K562 (cell line): Measurements from ENCODE around the gene APCDD1L. TPM values are rescaled to one million over a fixed set of nuclear protein-coding genes. Genes with fewer than 3 reads are reported as not detected.
A peak's percentile ranks its signal among the peaks of the same experiment; 100 is the strongest.

Source experiments
- ATF3 ChIP-seq, 2 experiments: fragments of 450-650 bp in 1 of 2; sonication (generic) in 1 of 2; formaldehyde crosslinking in 1 of 2; IDR thresholded peaks in 1 of 2; conservative IDR thresholded peaks in 1 of 2; 2 replicates each; pipeline versions ENCODE4 v1.6.1 to v1.8.1; 2016 to 2023; ENCODE audit warnings: mild to moderate bottlenecking in 2 of 2, moderate library complexity in 2 of 2, inconsistent platforms in 1 of 2, missing genetic modification reagents in 1 of 2
- BHLHE40 ChIP-seq: IDR thresholded peaks from 2 replicates; pipeline ENCODE4 v1.6.1; 2011; ENCODE audit warnings: low read length, improper control_type of control experiment
- C11orf30 ChIP-seq: fragments of 450-650 bp; IDR thresholded peaks from 2 replicates; pipeline ENCODE4 v1.6.1; 2016; ENCODE audit warnings: low read depth, mild to moderate bottlenecking
- E2F6 ChIP-seq, 2 experiments: IDR thresholded peaks; 2 replicates each; pipeline ENCODE4 v1.6.1; 2011; ENCODE audit warnings: borderline replicate concordance in 1 of 2, control low read depth in 1 of 2, low read depth in 1 of 2, low read length in 1 of 2, mild to moderate bottlenecking in 1 of 2, mixed read lengths in 1 of 2, moderate library complexity in 1 of 2; ENCODE audit not compliant: insufficient read depth in 1 of 2, insufficient read length in 1 of 2, poor library complexity in 1 of 2, severe bottlenecking in 1 of 2; ENCODE audit errors: extremely low read depth in 1 of 2
- HLTF ChIP-seq: fragments of 450-650 bp; IDR thresholded peaks from 2 replicates; pipeline ENCODE4 v1.6.1; 2016
- JUN ChIP-seq, 2 experiments: sonication (generic) in 1 of 2; formaldehyde crosslinking in 1 of 2; IDR thresholded peaks; 2 replicates each; pipeline versions ENCODE4 v1.6.1 to v1.8.0; 2012 to 2022; ENCODE audit warnings: borderline replicate concordance in 2 of 2, mild to moderate bottlenecking in 2 of 2, improper control_type of control experiment in 1 of 2, low read depth in 1 of 2, low read length in 1 of 2, missing genetic modification reagents in 1 of 2
- NFRKB ChIP-seq: fragments of 450-650 bp; IDR thresholded peaks from 2 replicates; pipeline ENCODE4 v1.6.1; 2016; ENCODE audit warnings: low read depth
- RFX1 ChIP-seq: fragments of 450-650 bp; IDR thresholded peaks from 2 replicates; pipeline ENCODE4 v1.6.1; 2016; ENCODE audit warnings: mild to moderate bottlenecking, moderate library complexity
- ZBTB7A ChIP-seq: IDR thresholded peaks from 2 replicates; pipeline ENCODE4 v1.6.1; 2011; ENCODE audit warnings: low read depth, mild to moderate bottlenecking, low read length, moderate library complexity, borderline replicate concordance; ENCODE audit not compliant: control insufficient read depth
- polyA plus RNA-seq, 8 experiments: library from polyadenylated mRNA; depleted of rRNA in 4 of 8; stranded (reverse) in 5 of 8; unstranded in 3 of 8; fragments of >200 nt; fragmentation: Nextera tagmentation in 2 of 8; fragmentation: Illumina TruSeq in 1 of 8; extraction: Ambion mirVana in 2 of 8; extraction: Trizol in 1 of 8; gene quantifications; 2 replicates each; pipeline versions ENCODE4 v1.2.1 to v1.2.3, GENCODE V29; 2011 to 2014; ENCODE audit warnings: inconsistent platforms in 1 of 8, missing spikeins in 1 of 8
- total RNA-seq, 7 experiments: library from RNA; depleted of rRNA in 6 of 7; stranded (reverse); fragments of >200 nt in 6 of 7; fragmentation: Illumina TruSeq in 2 of 7; extraction: Trizol in 2 of 7; gene quantifications; 2 replicates each; pipeline versions ENCODE4 v1.2.1 to v1.2.3, GENCODE V29; 2011 to 2021; ENCODE audit warnings: low replicate concordance in 1 of 7

Gene APCDD1L
- total and polyA plus RNA-seq, 9 of the 15 experiments (the other 6 are each of a cell fraction or from before 2014, with no cell fraction given), result not detected

GRCh38 chr20:58482416-58482815 lies 32.8 kb downstream of the APCDD1L start (continued):
- TF ChIP-seq E2F6 (IDR thresholded peaks at IDR 0.05; ENCODE audit: borderline replicate concordance in 1 of 2, extremely low read depth in 1 of 2, insufficient read depth in 1 of 2, insufficient read length in 1 of 2, low read depth in 1 of 2, low read length in 1 of 2, poor library complexity in 1 of 2, severe bottlenecking in 1 of 2), result peak in 1 of 2 experiments; percentile 54
- no peak for TF ChIP-seq C11orf30
- TF ChIP-seq RFX1, result peak; percentile 26; the same call in 1 of the 2 replicates
- TF ChIP-seq NFRKB, result no peak
- TF ChIP-seq JUN (IDR thresholded peaks at IDR 0.05; ENCODE audit: borderline replicate concordance, low read depth, low read length), result peak; percentile 74; the same call in 1 of the 2 replicates
- TF ChIP-seq JUN (CRISPR knock-in tag; IDR thresholded peaks at IDR 0.05; ENCODE audit: borderline replicate concordance), result no peak
- TF ChIP-seq ZBTB7A, result no peak
- peak; percentile 38; the same call in 1 of the 2 replicates for TF ChIP-seq BHLHE40
- TF ChIP-seq HLTF, result no peak
- TF ChIP-seq ATF3 (IDR thresholded peaks at IDR 0.05), result peak; percentile 88
- TF ChIP-seq ATF3 (CRISPR knock-in tag; conservative IDR thresholded peaks at IDR 0.05), result 0 out of 2 replicates have a peak, but pooled peaks have one; percentile 51
